NCI-H2196 (cell line): ENCODE data around the gene ESX1.
A peak's percentile ranks its signal among the peaks of the same experiment; 100 is the strongest.
"Not testable (repeated sequence)": the region's sequence is repeated elsewhere in the genome, so short reads cannot be mapped to it uniquely, and the experiment has no call there.

Source experiments
- DNase-seq: peaks from one replicate; lab custom pipeline; 2025; ENCODE audit not compliant: unreplicated experiment; lab: John Stamatoyannopoulos, UW

Gene ESX1

GRCh38 chrX:104254442-104255115 lies at the start of gene ESX1:
Gene ESX1, minus strand, starts transcription at chrX:104254933. Its CDS starts 84 bp downstream, at chrX:104254849.
- DNase-seq = no peak

GRCh38 chrX:104295636-104296035 lies 40.9 kb upstream of the ESX1 start:
- DNase-seq = no peak

- no peak for DNase-seq
Measured at GRCh38 chrX:104288961-104289360, 34.2 kb upstream of the ESX1 start.

GRCh38 chrX:104288269-104288668 lies 33.5 kb upstream of the ESX1 start:
- no peak for DNase-seq

- DNase-seq = no peak
Measured at GRCh38 chrX:104285201-104285600, 30.5 kb upstream of the ESX1 start.

- no peak for DNase-seq
Measured at GRCh38 chrX:104284507-104284906, 29.8 kb upstream of the ESX1 start.

GRCh38 chrX:104282166-104282725 lies 27.5 kb upstream of the ESX1 start:
- DNase-seq = no peak

- no peak for DNase-seq
Measured at GRCh38 chrX:104281564-104281963, 26.8 kb upstream of the ESX1 start.

- no peak for DNase-seq
Measured at GRCh38 chrX:104280609-104281008, 25.9 kb upstream of the ESX1 start.

GRCh38 chrX:104270916-104271512 lies 16.3 kb upstream of the ESX1 start:
- peak; percentile 42 for DNase-seq

- no peak for DNase-seq
Measured at GRCh38 chrX:104270212-104270611, 15.5 kb upstream of the ESX1 start.

- no peak for DNase-seq
Measured at GRCh38 chrX:104255465-104255864, 732 bp upstream of the ESX1 start.

- no peak for DNase-seq
Measured at GRCh38 chrX:104253567-104254441, 929 bp downstream of the ESX1 start.

GRCh38 chrX:104250470-104250869 lies 4.3 kb downstream of the ESX1 start:
- DNase-seq = no peak

GRCh38 chrX:104230060-104230459 lies 24.7 kb downstream of the ESX1 start:
- DNase-seq = not testable (repeated sequence)

- no peak for DNase-seq
Measured at GRCh38 chrX:104211187-104211586, 43.5 kb downstream of the ESX1 start.

- no peak for DNase-seq
Measured at GRCh38 chrX:104205548-104205947, 49.2 kb downstream of the ESX1 start.
